ENCODE data around the gene RNLS. TPM values are rescaled to one million over a fixed set of nuclear protein-coding genes. Genes with fewer than 3 reads are reported as not detected.

The RNLS gene
- polyA plus RNA-seq, 2 of the 4 experiments (the other 2 are of a cell fraction): 11.7 to 16.8 TPM

DNA sequence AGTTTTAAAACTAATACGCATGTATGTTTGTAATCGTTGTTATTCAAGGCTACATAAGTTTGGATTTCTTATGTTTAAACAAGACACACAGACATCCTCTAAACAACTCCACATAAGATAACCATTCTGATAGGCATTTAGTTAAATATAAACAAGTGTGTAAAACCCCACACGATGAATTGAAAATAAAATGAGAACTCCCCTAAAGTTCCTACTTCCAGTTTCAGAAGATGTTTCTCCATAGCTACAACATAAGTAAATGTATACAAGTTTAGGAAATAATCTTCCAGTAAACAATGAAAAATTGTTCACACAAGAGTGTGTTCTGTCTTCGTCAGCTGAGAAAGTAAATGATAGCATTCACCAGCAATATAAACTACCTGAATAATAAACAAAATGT is 246.8 kb downstream of the RNLS start:
- TF ChIP-seq CHD2 (IDR thresholded peaks at IDR 0.05; ENCODE audit: low read length, partially characterized antibody) (no peak), CBX8 (IDR thresholded peaks at IDR 0.05) (no peak), JUN (IDR thresholded peaks at IDR 0.05) (no peak), RCOR1 (IDR thresholded peaks at IDR 0.05; ENCODE audit: low read depth, low read length) (no peak), POLR2AphosphoS2 (conservative IDR thresholded peaks at IDR 0.05; ENCODE audit: low read length) (no peak), HEYL (CRISPR knock-in tag; IDR thresholded peaks at IDR 0.05) (no peak), POLR2A (IDR thresholded peaks at IDR 0.05; ENCODE audit: low read length) (no peak), NFE2L2 (conservative IDR thresholded peaks at IDR 0.05; ENCODE audit: low read length) (no peak)
- TF ChIP-seq, protein P1, sequence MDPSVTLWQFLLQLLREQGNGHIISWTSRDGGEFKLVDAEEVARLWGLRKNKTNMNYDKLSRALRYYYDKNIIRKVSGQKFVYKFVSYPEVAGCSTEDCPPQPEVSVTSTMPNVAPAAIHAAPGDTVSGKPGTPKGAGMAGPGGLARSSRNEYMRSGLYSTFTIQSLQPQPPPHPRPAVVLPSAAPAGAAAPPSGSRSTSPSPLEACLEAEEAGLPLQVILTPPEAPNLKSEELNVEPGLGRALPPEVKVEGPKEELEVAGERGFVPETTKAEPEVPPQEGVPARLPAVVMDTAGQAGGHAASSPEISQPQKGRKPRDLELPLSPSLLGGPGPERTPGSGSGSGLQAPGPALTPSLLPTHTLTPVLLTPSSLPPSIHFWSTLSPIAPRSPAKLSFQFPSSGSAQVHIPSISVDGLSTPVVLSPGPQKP (IDR thresholded peaks at IDR 0.05; ENCODE audit: low read depth, low read length): no peak
- TF ChIP-seq, protein P2, sequence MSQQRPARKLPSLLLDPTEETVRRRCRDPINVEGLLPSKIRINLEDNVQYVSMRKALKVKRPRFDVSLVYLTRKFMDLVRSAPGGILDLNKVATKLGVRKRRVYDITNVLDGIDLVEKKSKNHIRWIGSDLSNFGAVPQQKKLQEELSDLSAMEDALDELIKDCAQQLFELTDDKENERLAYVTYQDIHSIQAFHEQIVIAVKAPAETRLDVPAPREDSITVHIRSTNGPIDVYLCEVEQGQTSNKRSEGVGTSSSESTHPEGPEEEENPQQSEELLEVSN (IDR thresholded peaks at IDR 0.05; ENCODE audit: borderline replicate concordance, low read depth): no peak
- TF ChIP-seq, protein P3, sequence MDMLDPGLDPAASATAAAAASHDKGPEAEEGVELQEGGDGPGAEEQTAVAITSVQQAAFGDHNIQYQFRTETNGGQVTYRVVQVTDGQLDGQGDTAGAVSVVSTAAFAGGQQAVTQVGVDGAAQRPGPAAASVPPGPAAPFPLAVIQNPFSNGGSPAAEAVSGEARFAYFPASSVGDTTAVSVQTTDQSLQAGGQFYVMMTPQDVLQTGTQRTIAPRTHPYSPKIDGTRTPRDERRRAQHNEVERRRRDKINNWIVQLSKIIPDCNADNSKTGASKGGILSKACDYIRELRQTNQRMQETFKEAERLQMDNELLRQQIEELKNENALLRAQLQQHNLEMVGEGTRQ (IDR thresholded peaks at IDR 0.05): no peak
- WGBS (ENCODE audit: missing lambda C conversion rate): 69% methylated on average over 4 of the region's 4 CpGs
- ATAC-seq: no peak
- Histone ChIP-seq H3K4me2 (no peak overlapping the region), H3K9me3 (no peaks in the 10 kb centered on the region), H3K27ac (no peak overlapping the region), H3K4me1 (no peaks in the 10 kb centered on the region), H3K4me3 (no peak overlapping the region)
- FAIRE-seq: no peak
- ChIA-PET CTCF (no interaction called here), POLR2A (no interaction called here)
- DNase-seq (ENCODE audit: low read depth in 1 of 2, low spot score in 1 of 2): no peak

DNA sequence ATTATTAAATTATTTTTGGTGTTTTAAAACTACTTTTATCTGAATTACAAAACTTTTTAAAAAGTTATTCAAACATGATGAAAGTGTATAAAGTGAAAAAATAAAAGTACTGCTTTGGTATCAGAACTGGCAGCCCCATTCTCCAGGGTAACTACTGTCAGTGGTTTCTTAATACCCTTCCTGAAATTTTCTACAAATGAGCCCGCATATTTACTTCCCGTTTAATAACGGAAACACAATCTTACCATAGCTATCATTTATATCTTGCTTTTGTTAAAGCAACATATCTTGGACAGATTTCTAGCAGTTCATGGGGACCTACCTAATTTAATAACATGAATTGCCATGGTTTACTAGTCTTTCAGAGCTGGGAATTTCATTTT is 249.9 kb downstream of the RNLS start:
- Histone ChIP-seq H3K4me1 (no peaks in the 10 kb centered on the region), H3K9me3 (no peaks in the 10 kb centered on the region), H3K27ac (no peak overlapping the region), H3K4me2 (no peak overlapping the region), H3K4me3 (no peak overlapping the region)
- ATAC-seq (no peak), FAIRE-seq (no peak), DNase-seq (ENCODE audit: low read depth in 1 of 2, low spot score in 1 of 2) (no peak)
- TF ChIP-seq, protein P4, sequence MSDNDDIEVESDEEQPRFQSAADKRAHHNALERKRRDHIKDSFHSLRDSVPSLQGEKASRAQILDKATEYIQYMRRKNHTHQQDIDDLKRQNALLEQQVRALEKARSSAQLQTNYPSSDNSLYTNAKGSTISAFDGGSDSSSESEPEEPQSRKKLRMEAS (IDR thresholded peaks at IDR 0.05): no peak
- TF ChIP-seq FOSB (CRISPR knock-in tag; IDR thresholded peaks at IDR 0.05): no peak
- TF ChIP-seq MYC (IDR thresholded peaks at IDR 0.05; ENCODE audit: borderline replicate concordance, low read length): no peak
- no peak for TF ChIP-seq SREBF2 (IDR thresholded peaks at IDR 0.05)
- no peak for TF ChIP-seq POLR2A (IDR thresholded peaks at IDR 0.05; ENCODE audit: low read length)
- no peak for TF ChIP-seq RAD21 (conservative IDR thresholded peaks at IDR 0.05 in 1 of 2, IDR thresholded peaks at IDR 0.05 in 1 of 2)
- TF ChIP-seq, protein P5, sequence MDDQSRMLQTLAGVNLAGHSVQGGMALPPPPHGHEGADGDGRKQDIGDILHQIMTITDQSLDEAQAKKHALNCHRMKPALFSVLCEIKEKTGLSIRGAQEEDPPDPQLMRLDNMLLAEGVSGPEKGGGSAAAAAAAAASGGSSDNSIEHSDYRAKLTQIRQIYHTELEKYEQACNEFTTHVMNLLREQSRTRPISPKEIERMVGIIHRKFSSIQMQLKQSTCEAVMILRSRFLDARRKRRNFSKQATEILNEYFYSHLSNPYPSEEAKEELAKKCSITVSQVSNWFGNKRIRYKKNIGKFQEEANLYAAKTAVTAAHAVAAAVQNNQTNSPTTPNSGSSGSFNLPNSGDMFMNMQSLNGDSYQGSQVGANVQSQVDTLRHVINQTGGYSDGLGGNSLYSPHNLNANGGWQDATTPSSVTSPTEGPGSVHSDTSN (IDR thresholded peaks at IDR 0.05): no peak
- no peak for TF ChIP-seq CHD4 (IDR thresholded peaks at IDR 0.05; ENCODE audit: borderline replicate concordance)
- no peak for TF ChIP-seq JUNB (IDR thresholded peaks at IDR 0.05)
- TF ChIP-seq RARB (CRISPR knock-in tag; IDR thresholded peaks at IDR 0.05): no peak
- TF ChIP-seq, protein P6, sequence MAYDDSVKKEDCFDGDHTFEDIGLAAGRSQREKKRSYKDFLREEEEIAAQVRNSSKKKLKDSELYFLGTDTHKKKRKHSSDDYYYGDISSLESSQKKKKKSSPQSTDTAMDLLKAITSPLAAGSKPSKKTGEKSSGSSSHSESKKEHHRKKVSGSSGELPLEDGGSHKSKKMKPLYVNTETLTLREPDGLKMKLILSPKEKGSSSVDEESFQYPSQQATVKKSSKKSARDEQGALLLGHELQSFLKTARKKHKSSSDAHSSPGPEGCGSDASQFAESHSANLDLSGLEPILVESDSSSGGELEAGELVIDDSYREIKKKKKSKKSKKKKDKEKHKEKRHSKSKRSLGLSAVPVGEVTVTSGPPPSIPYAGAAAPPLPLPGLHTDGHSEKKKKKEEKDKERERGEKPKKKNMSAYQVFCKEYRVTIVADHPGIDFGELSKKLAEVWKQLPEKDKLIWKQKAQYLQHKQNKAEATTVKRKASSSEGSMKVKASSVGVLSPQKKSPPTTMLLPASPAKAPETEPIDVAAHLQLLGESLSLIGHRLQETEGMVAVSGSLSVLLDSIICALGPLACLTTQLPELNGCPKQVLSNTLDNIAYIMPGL (CRISPR knock-in tag; IDR thresholded peaks at IDR 0.05; ENCODE audit: borderline replicate concordance): no peak
- no peak for TF ChIP-seq ZNF302 (CRISPR knock-in tag; IDR thresholded peaks at IDR 0.05)
- TF ChIP-seq CBX2 (IDR thresholded peaks at IDR 0.05; ENCODE audit: borderline replicate concordance, low read depth): no peak
- TF ChIP-seq HEYL (CRISPR knock-in tag; IDR thresholded peaks at IDR 0.05): no peak
- CTCF ChIA-PET: no interaction called here
- 85% methylated on average over 3 of the region's 3 CpGs for WGBS (ENCODE audit: missing lambda C conversion rate)
- POLR2A ChIA-PET: no interaction called here
